Endothelial cell of umbilical vein (primary cell): ENCODE results near the gene RAPGEF3. TPM values are rescaled to one million over a fixed set of nuclear protein-coding genes. Genes with fewer than 3 reads are reported as not detected.

Experiments used
- BruUV-seq: library from RNA; stranded (reverse); fragments of 400-500 nt; replicated peaks from 2 replicates; lab custom pipeline; 2021; lab: Mats Ljungman, UMichigan
- CTCF ChIA-PET: fragments of 300-600, 350-600 bp; sonication (Branson Sonifier 250); formaldehyde crosslinking; loops from one replicate; lab custom pipeline; 2021; ENCODE audit warnings: antibody characterized with exemption, inconsistent platforms; lab: Charles Lee
- POLR2A ChIA-PET: fragments of 300-600, 350-600 bp; sonication (Branson Sonifier 250); formaldehyde crosslinking; loops from one replicate; lab custom pipeline; 2021; ENCODE audit warnings: antibody characterized with exemption, inconsistent platforms; lab: Charles Lee
- DNase-seq: peaks from one replicate; pipeline ENCODE4 v3.0.0-alpha.2; 2011; ENCODE audit warnings: low read depth, low spot score
- FAIRE-seq: peaks from 2 replicates; lab custom pipeline; 2011; peaks lifted over from hg19 to GRCh38; lab: Jason Lieb, UNC
- H2AFZ ChIP-seq: 2 replicates; pipeline ENCODE4 v1.6.0; 2012; ENCODE audit warnings: low read depth, low read length, control low read depth, inconsistent platforms
- H3K27ac ChIP-seq: 2 replicates; pipeline ENCODE4 v1.5.1; 2011; ENCODE audit warnings: low read depth, mild to moderate bottlenecking, control low read depth, low read length, moderate library complexity; ENCODE audit not compliant: insufficient read depth
- H3K27me3 ChIP-seq, 2 experiments: 2 replicates each; pipeline versions ENCODE4 v1.6.0 to v1.6.1; 2011; ENCODE audit warnings: low read length in 2 of 2, mixed read lengths in 1 of 2; ENCODE audit not compliant: control insufficient read depth in 2 of 2, insufficient read depth in 2 of 2
- H3K36me3 ChIP-seq, 2 experiments: 2 replicates in 1 of 2; 3 replicates in 1 of 2; pipeline ENCODE4 v1.5.1; 2011; ENCODE audit warnings: low read length in 2 of 2, mild to moderate bottlenecking in 1 of 2, moderate library complexity in 1 of 2; ENCODE audit not compliant: control insufficient read depth in 2 of 2, insufficient read depth in 2 of 2; ENCODE audit errors: extremely low read depth in 1 of 2
- H3K4me1 ChIP-seq: 3 replicates; pipeline ENCODE4 v1.5.1; 2011; ENCODE audit warnings: mild to moderate bottlenecking, low read length; ENCODE audit not compliant: control insufficient read depth, insufficient read depth; ENCODE audit errors: extremely low read depth
- H3K4me2 ChIP-seq: 2 replicates; pipeline ENCODE4 v1.6.1; 2011; ENCODE audit warnings: low read length, control low read depth, mixed read lengths; ENCODE audit not compliant: insufficient read depth
- H3K4me3 ChIP-seq, 3 experiments: fragments of 200-600 bp in 1 of 3; sonication (generic), shearing (Covaris generic) in 1 of 3; replicated peaks in 1 of 3; 2 replicates each; pipeline ENCODE4 v1.5.1; 2011 to 2016; ENCODE audit warnings: control low read depth in 3 of 3, low read length in 3 of 3, mild to moderate bottlenecking in 2 of 3, inconsistent platforms in 1 of 3, low read depth in 1 of 3, moderate library complexity in 1 of 3; ENCODE audit not compliant: insufficient read depth in 1 of 3
- H3K79me2 ChIP-seq: 2 replicates; pipeline ENCODE4 v1.6.0; 2012; ENCODE audit warnings: low read length, inconsistent platforms; ENCODE audit not compliant: control insufficient read depth, insufficient read depth
- H3K9ac ChIP-seq: replicated peaks from 2 replicates; pipeline ENCODE3; 2011; ENCODE audit warnings: low read length, control low read depth; ENCODE audit not compliant: insufficient read depth; ENCODE audit errors: extremely low read depth
- H3K9me1 ChIP-seq: replicated peaks from 3 replicates; pipeline ENCODE4 v1.6.0; 2011; ENCODE audit warnings: mild to moderate bottlenecking, low read length; ENCODE audit not compliant: control insufficient read depth, insufficient read depth; ENCODE audit errors: extremely low read depth
- H3K9me3 ChIP-seq: replicated peaks from 2 replicates; pipeline ENCODE4 v1.5.1; 2012; ENCODE audit warnings: low read length, inconsistent platforms; ENCODE audit not compliant: control insufficient read depth, insufficient read depth
- H4K20me1 ChIP-seq: replicated peaks from 2 replicates; pipeline ENCODE3; 2011; ENCODE audit warnings: mild to moderate bottlenecking, low read length; ENCODE audit not compliant: control insufficient read depth, insufficient read depth; ENCODE audit errors: extremely low read depth
- EZH2 ChIP-seq: IDR thresholded peaks from 2 replicates; pipeline ENCODE4 v1.6.1; 2012; ENCODE audit warnings: borderline replicate concordance, low read depth, mild to moderate bottlenecking, moderate library complexity, low read length, inconsistent platforms; ENCODE audit not compliant: severe bottlenecking
- FOS ChIP-seq: IDR thresholded peaks from 2 replicates; pipeline ENCODE4 v1.6.1; 2011; ENCODE audit warnings: mild to moderate bottlenecking, low read length, moderate library complexity, borderline replicate concordance; ENCODE audit not compliant: insufficient read depth
- GATA2 ChIP-seq: IDR thresholded peaks from 2 replicates; pipeline ENCODE4 v1.7.0; 2011; ENCODE audit warnings: low read depth, mild to moderate bottlenecking, moderate library complexity, mixed read lengths, low read length; ENCODE audit not compliant: insufficient read length, insufficient read depth
- JUN ChIP-seq: IDR thresholded peaks from 2 replicates; pipeline ENCODE4 v1.6.1; 2011; ENCODE audit warnings: borderline replicate concordance, low read depth; ENCODE audit not compliant: insufficient read length, insufficient read depth
- MYC ChIP-seq: IDR thresholded peaks from one replicate; pipeline ENCODE4 v1.6.1; 2011; ENCODE audit warnings: mild to moderate bottlenecking, low read depth, low read length
- POLR2A ChIP-seq: IDR thresholded peaks from 2 replicates; pipeline ENCODE4 v1.6.1; 2012; ENCODE audit warnings: low read depth, mild to moderate bottlenecking, control low read depth, low read length
- POLR2AphosphoS5 ChIP-seq: IDR thresholded peaks from 2 replicates; pipeline ENCODE4 v1.6.1; 2012; ENCODE audit warnings: low read depth, mild to moderate bottlenecking, control low read depth, low read length, moderate library complexity; ENCODE audit not compliant: insufficient read depth
- dilution Hi-C: fragments of 300-500 bp; cut with MboI; formaldehyde crosslinking; loops from one replicate; pipeline ENCODE4 v1.15.0; 2019; ENCODE audit warnings: low sequenced_read_pairs; ENCODE audit not compliant: extremely low pct_ligation_motif_present
- intact Hi-C: fragments of 100-400 bp; cut with micrococcal nuclease; formaldehyde crosslinking; loops from one replicate; pipeline ENCODE4 v1.10.0; 2022
- polyA plus RNA-seq, 4 experiments: library from polyadenylated mRNA; depleted of rRNA in 3 of 4; stranded (reverse) in 3 of 4; unstranded in 1 of 4; fragments of >200 nt; gene quantifications; 2 replicates each; pipeline versions ENCODE4 v1.2.1 to v1.2.3, GENCODE V29; 2011 to 2012; ENCODE audit warnings: missing spikeins in 1 of 4
- total RNA-seq: library from RNA; stranded (reverse); gene quantifications from 2 replicates; pipeline ENCODE4 v1.2.3, GENCODE V29; 2021
- TF ChIP-seq, protein P1 (sequence below), 2 donors: IDR thresholded peaks; 1 replicate in 1 of 2; 2 replicates in 1 of 2; pipeline ENCODE4 v1.5.1; 2011; ENCODE audit warnings: low read length in 2 of 2, mild to moderate bottlenecking in 2 of 2, moderate library complexity in 2 of 2, control low read depth in 1 of 2, inconsistent platforms in 1 of 2, low read depth in 1 of 2; ENCODE audit not compliant: insufficient read depth in 1 of 2; ENCODE audit errors: extremely low read depth in 1 of 2
- TF ChIP-seq, protein P2 (sequence below): IDR thresholded peaks from 2 replicates; pipeline ENCODE4 v1.6.1; 2011; ENCODE audit not compliant: insufficient read depth, insufficient read length

The RAPGEF3 gene
- total and polyA plus RNA-seq, 2 donors (not counting 3 experiments of a cell fraction or from before 2014, with no cell fraction given) = 34.5 to 55.1 TPM

DNA sequence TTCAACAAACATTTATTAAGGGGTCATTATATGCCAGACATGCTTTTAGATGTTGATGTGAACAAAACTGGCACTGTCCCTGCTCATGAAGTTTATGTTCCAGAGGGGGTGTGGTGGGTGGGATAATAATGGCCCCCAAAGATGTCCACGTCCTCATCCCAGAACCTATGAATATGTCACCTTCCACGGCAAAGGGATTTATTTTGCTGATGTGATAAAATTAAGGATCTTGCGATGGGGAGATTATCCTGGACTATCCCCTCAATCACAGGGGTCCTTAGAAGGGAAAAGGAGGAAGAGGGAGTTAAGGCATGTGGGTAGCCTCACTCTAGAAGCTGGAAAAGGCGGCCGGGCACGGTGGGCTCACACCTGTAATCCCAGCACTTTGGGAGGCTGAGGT lies 12.6 kb upstream of the RAPGEF3 start:
- TF ChIP-seq POLR2A (no peak), GATA2 (no peak), MYC (no peak), JUN (no peak), EZH2 (no peak), POLR2AphosphoS5 (no peak), FOS (no peak)
- TF ChIP-seq, protein P1, sequence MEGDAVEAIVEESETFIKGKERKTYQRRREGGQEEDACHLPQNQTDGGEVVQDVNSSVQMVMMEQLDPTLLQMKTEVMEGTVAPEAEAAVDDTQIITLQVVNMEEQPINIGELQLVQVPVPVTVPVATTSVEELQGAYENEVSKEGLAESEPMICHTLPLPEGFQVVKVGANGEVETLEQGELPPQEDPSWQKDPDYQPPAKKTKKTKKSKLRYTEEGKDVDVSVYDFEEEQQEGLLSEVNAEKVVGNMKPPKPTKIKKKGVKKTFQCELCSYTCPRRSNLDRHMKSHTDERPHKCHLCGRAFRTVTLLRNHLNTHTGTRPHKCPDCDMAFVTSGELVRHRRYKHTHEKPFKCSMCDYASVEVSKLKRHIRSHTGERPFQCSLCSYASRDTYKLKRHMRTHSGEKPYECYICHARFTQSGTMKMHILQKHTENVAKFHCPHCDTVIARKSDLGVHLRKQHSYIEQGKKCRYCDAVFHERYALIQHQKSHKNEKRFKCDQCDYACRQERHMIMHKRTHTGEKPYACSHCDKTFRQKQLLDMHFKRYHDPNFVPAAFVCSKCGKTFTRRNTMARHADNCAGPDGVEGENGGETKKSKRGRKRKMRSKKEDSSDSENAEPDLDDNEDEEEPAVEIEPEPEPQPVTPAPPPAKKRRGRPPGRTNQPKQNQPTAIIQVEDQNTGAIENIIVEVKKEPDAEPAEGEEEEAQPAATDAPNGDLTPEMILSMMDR (IDR thresholded peaks at IDR 0.05; ENCODE audit: extremely low read depth in 1 of 2, insufficient read depth in 1 of 2, low read depth in 1 of 2, low read length in 2 of 2) = no peak
- TF ChIP-seq, protein P2, sequence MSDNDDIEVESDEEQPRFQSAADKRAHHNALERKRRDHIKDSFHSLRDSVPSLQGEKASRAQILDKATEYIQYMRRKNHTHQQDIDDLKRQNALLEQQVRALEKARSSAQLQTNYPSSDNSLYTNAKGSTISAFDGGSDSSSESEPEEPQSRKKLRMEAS = no peak
- Histone ChIP-seq H3K79me2 (no peaks in the 10 kb centered on the region), H3K4me1 (peaks cover 16% of the 10 kb centered on the region), H3K9me1 (no peaks in the 10 kb centered on the region), H3K4me2 (no peak overlapping the region), H3K9ac (no peak overlapping the region), H4K20me1 (no peaks in the 10 kb centered on the region), H3K9me3 (no peaks in the 10 kb centered on the region), H3K27me3 (no peaks in the 10 kb centered on the region), H2AFZ (no peak overlapping the region), H3K36me3 (no peaks in the 10 kb centered on the region), H3K27ac (no peak overlapping the region), H3K4me3 (no peak overlapping the region)
- intact Hi-C loops = no loop called here
- CTCF ChIA-PET = interaction anchor here (1.4 to 10.1 kb wide), 4 partner anchors 11 to 68 kb away, joined by 6 to 385 read pairs (median 130); no protein-coding TSS in a partner anchor
- dilution Hi-C loops = no loop called here
- no peak for DNase-seq
- no peak for FAIRE-seq
- POLR2A ChIA-PET = no interaction called here
- no TSS peak for BruUV-seq
